GM23338 (cell line): ENCODE data around the gene LOXHD1. TPM values are rescaled to one million over a fixed set of nuclear protein-coding genes. Genes with fewer than 3 reads are reported as not detected.

ENCODE experiments used
- ATAC-seq: fragments of 200-7000 bp; cut with Tn5 transposase; 3 replicates; pipeline ENCODE4 v1.9.1; 2020
- DNase-seq: peaks from one replicate; pipeline ENCODE4 v3.0.0-alpha.2; 2015; ENCODE audit warnings: low spot score
- H2AFZ ChIP-seq: fragments of 200-600 bp; sonication (generic); 2 replicates; pipeline ENCODE4 v1.8.0; 2016; ENCODE audit warnings: antibody characterized with exemption, mild to moderate bottlenecking, moderate library complexity
- H3F3A ChIP-seq: fragments of 200-600 bp; sonication (generic); replicated peaks from 2 replicates; pipeline ENCODE4 v1.8.0; 2017; ENCODE audit warnings: antibody characterized with exemption, mixed run types, low read depth
- H3K27ac ChIP-seq: fragments of 200-600 bp; sonication (generic); 2 replicates; pipeline ENCODE4 v1.6.1; 2016; ENCODE audit warnings: low read depth
- H3K27me3 ChIP-seq: fragments of 200-600 bp; sonication (generic); 2 replicates; pipeline ENCODE4 v1.8.0; 2016; ENCODE audit warnings: mild to moderate bottlenecking, mixed run types, moderate library complexity; ENCODE audit not compliant: insufficient read depth
- H3K36me3 ChIP-seq: fragments of 200-600 bp; sonication (generic); 2 replicates; pipeline ENCODE4 v1.8.0; 2016; ENCODE audit warnings: mild to moderate bottlenecking; ENCODE audit not compliant: insufficient read depth
- H3K4me1 ChIP-seq: fragments of 200-600 bp; sonication (generic); 2 replicates; pipeline ENCODE4 v1.8.0; 2016; ENCODE audit warnings: mild to moderate bottlenecking, moderate library complexity; ENCODE audit not compliant: insufficient read depth
- H3K4me2 ChIP-seq: fragments of 200-600 bp; sonication (generic); 2 replicates; pipeline ENCODE4 v1.7.1; 2017; ENCODE audit warnings: mixed run types
- H3K4me3 ChIP-seq: fragments of 200-600 bp; sonication (generic); 2 replicates; pipeline ENCODE4 v1.6.1; 2016; ENCODE audit warnings: mixed run types
- H3K79me2 ChIP-seq: fragments of 200-600 bp; sonication (generic); replicated peaks from 2 replicates; pipeline ENCODE4 v1.8.0; 2017; ENCODE audit warnings: mild to moderate bottlenecking; ENCODE audit not compliant: insufficient read depth
- H3K9me2 ChIP-seq: fragments of 200-600 bp; sonication (generic); 2 replicates; pipeline ENCODE4 v1.8.0; 2017; ENCODE audit not compliant: insufficient read depth
- H4K20me1 ChIP-seq: fragments of 200-600 bp; sonication (generic); replicated peaks from 2 replicates; pipeline ENCODE4 v1.8.0; 2017; ENCODE audit warnings: mild to moderate bottlenecking; ENCODE audit not compliant: insufficient read depth
- H3K27ac Mint-ChIP-seq: 2 replicates; pipeline ENCODE4 v1.8.0; 2020; ENCODE audit warnings: inconsistent platforms, mild to moderate bottlenecking, moderate library complexity, mixed read lengths
- H3K27me3 Mint-ChIP-seq: 3 replicates; pipeline ENCODE4 v1.8.0; 2022; ENCODE audit warnings: low read depth, mild to moderate bottlenecking, moderate library complexity, mixed read lengths, inconsistent platforms; ENCODE audit not compliant: insufficient read depth, poor library complexity
- H3K36me3 Mint-ChIP-seq: 3 replicates; pipeline ENCODE4 v1.8.0; 2021; ENCODE audit warnings: low read depth, mild to moderate bottlenecking, inconsistent platforms, moderate library complexity, mixed read lengths
- H3K4me1 Mint-ChIP-seq: 3 replicates; pipeline ENCODE4 v1.8.0; 2020; ENCODE audit warnings: mild to moderate bottlenecking, inconsistent platforms, mixed read lengths
- H3K4me3 Mint-ChIP-seq: 3 replicates; pipeline ENCODE4 v1.8.0; 2021; ENCODE audit warnings: moderate library complexity, mild to moderate bottlenecking, inconsistent platforms, mixed read lengths
- H3K9me3 Mint-ChIP-seq: 3 replicates; pipeline ENCODE4 v1.8.0; 2020; ENCODE audit warnings: moderate library complexity, mild to moderate bottlenecking, inconsistent platforms, mixed read lengths
- CREB1 ChIP-seq: fragments of 250-450 bp; sonication (Bioruptor Pico); IDR thresholded peaks from 2 replicates; pipeline ENCODE4 v1.5.0; 2020; ENCODE audit warnings: low read depth, mild to moderate bottlenecking, moderate library complexity
- CTCF ChIP-seq, 2 experiments: fragments of 200-600 bp in 1 of 2; sonication (generic) in 1 of 2; conservative IDR thresholded peaks; 2 replicates each; pipeline versions ENCODE4 v1.5.1 to v1.6.1; 2016 to 2017; ENCODE audit warnings: antibody characterized with exemption in 2 of 2, low read depth in 2 of 2, mild to moderate bottlenecking in 2 of 2, moderate library complexity in 1 of 2
- ETS1 ChIP-seq: IDR thresholded peaks from 2 replicates; pipeline ENCODE4 v1.6.1; 2016; ENCODE audit warnings: antibody characterized with exemption
- EZH2 ChIP-seq: fragments of 200-600 bp; sonication (generic); IDR thresholded peaks from one replicate; pipeline ENCODE4 v1.8.0; 2017; ENCODE audit warnings: antibody characterized with exemption, mild to moderate bottlenecking, low read depth; ENCODE audit not compliant: unreplicated experiment
- EZH2phosphoT487 ChIP-seq: fragments of 200-600 bp; sonication (generic); IDR thresholded peaks from one replicate; pipeline ENCODE4 v1.8.1; 2018; ENCODE audit warnings: antibody characterized with exemption; ENCODE audit not compliant: unreplicated experiment
- JUNB ChIP-seq: IDR thresholded peaks from one replicate; pipeline ENCODE4 v1.6.1; 2016; ENCODE audit warnings: antibody characterized with exemption; ENCODE audit not compliant: unreplicated experiment
- NANOG ChIP-seq: IDR thresholded peaks from 2 replicates; pipeline ENCODE4 v1.6.1; 2016; ENCODE audit warnings: antibody characterized with exemption, borderline replicate concordance
- POLR2AphosphoS5 ChIP-seq: IDR thresholded peaks from 2 replicates; pipeline ENCODE4 v1.6.1; 2016; ENCODE audit warnings: antibody characterized with exemption, low read depth
- REST ChIP-seq: IDR thresholded peaks from one replicate; pipeline ENCODE4 v1.6.1; 2018; ENCODE audit warnings: antibody characterized with exemption; ENCODE audit not compliant: unreplicated experiment
- STAT1 ChIP-seq: IDR thresholded peaks from one replicate; pipeline ENCODE4 v1.6.1; 2016; ENCODE audit warnings: antibody characterized with exemption; ENCODE audit not compliant: unreplicated experiment
- ZNF114 ChIP-seq: fragments of 250-450 bp; sonication (Bioruptor Pico); IDR thresholded peaks from 2 replicates; pipeline ENCODE4 v1.5.0; 2020; ENCODE audit warnings: mild to moderate bottlenecking, moderate library complexity
- ZNF331 ChIP-seq: fragments of 250-450 bp; sonication (Bioruptor Pico); IDR thresholded peaks from 2 replicates; pipeline ENCODE4 v1.5.0; 2020; ENCODE audit warnings: low read depth, mild to moderate bottlenecking, moderate library complexity
- ZNF462 ChIP-seq: fragments of 250-450 bp; sonication (Bioruptor Pico); IDR thresholded peaks from 2 replicates; pipeline ENCODE4 v1.5.0; 2020; ENCODE audit warnings: mild to moderate bottlenecking, moderate library complexity
- polyA plus RNA-seq: library from polyadenylated mRNA; unstranded; fragments of >200 nt; fragmentation: Nextera tagmentation; extraction: Ambion mirVana; gene quantifications from 2 replicates; pipeline ENCODE4 v1.2.1, GENCODE V29; 2016
- total RNA-seq: library from RNA; depleted of rRNA; stranded (reverse); fragments of >200 nt; shearing (Covaris generic); gene quantifications from 2 replicates; pipeline ENCODE4 v1.2.3, GENCODE V29; 2014

Gene LOXHD1
- total and polyA plus RNA-seq, 2 experiments from 2014 or later: 0.17 TPM; not detected in 1

GRCh38 chr18:46471809-46472498, 185.1 kb downstream of the LOXHD1 start:
- Histone ChIP-seq H2AFZ (no peak overlapping the region), H3K27ac (no peak overlapping the region), H3K4me1 (peaks cover 6% of the 10 kb centered on the region; the same call in 1 of the 2 replicates), H3K4me3 (no peak overlapping the region), H3K79me2 (no peaks in the 10 kb centered on the region), H3K27me3 (no peaks in the 10 kb centered on the region), H3K36me3 (no peaks in the 10 kb centered on the region), H3F3A (no peaks in the 10 kb centered on the region), H3K9me2 (peaks cover 5% of the 10 kb centered on the region; the same call in 1 of the 2 replicates), H3K4me2 (no peak overlapping the region), H4K20me1 (no peaks in the 10 kb centered on the region)
- ATAC-seq: no peak
- TF ChIP-seq ETS1: no peak
- TF ChIP-seq STAT1: no peak
- TF ChIP-seq POLR2AphosphoS5: no peak
- no peak for TF ChIP-seq CREB1 (CRISPR knock-in tag)
- TF ChIP-seq REST: no peak
- TF ChIP-seq ZNF331 (CRISPR knock-in tag): no peak
- TF ChIP-seq NANOG: no peak
- TF ChIP-seq EZH2: no peak
- TF ChIP-seq EZH2phosphoT487: no peak
- no peak for TF ChIP-seq ZNF114 (CRISPR knock-in tag)
- no peak for TF ChIP-seq CTCF (conservative IDR thresholded peaks at IDR 0.05; ENCODE audit: low read depth in 2 of 2)
- TF ChIP-seq ZNF462: no peak
- TF ChIP-seq JUNB: no peak
- H3K27me3 Mint-ChIP-seq: peaks cover 3% of the 10 kb centered on the region
- no peaks in the 10 kb centered on the region for H3K36me3 Mint-ChIP-seq
- H3K27ac Mint-ChIP-seq: no peak overlapping the region
- no peaks in the 10 kb centered on the region for H3K9me3 Mint-ChIP-seq
- DNase-seq: no peak
- H3K4me3 Mint-ChIP-seq: no peak overlapping the region
- peaks cover 29% of the 10 kb centered on the region for H3K4me1 Mint-ChIP-seq
